ENCODE measurements around the gene XG.
"Not testable (repeated sequence)": the region's sequence is repeated elsewhere in the genome, so short reads cannot be mapped to it uniquely, and the experiment has no call there.

Gene XG

DNA sequence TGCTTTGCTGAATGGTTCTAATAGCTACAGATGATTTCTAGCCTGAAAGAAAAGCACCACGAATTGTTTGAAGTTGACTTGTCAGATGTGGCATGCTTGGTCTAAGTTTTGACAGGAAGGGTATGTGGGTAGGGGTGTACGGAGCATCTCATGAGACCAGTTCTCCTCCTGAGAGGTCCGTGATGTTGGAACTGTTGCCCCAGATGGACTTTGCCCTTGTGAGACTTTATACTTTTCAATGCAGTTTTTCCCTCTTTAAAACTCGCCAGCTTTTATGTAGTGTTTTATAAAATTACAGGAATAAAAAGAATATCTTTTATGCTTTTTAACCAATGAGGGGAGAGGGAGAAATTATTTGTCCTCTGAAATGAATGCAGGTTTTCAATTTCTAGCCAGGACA lies 16.6 kb upstream of the XG start:
- DNase-seq = no peak

DNA sequence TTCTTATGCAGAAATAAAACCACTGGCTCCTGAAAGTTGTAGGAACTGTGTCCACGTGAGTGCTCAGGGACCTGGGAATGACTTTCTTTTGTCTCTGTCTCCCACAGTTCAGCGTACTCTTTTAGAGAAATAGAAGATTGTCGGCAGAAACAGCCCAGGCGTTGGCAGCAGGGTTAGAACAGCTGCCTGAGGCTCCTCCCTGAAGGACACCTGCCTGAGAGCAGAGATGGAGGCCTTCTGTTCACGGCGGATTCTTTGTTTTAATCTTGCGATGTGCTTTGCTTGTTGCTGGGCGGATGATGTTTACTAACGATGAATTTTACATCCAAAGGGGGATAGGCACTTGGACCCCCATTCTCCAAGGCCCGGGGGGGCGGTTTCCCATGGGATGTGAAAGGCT lies 11.2 kb upstream of the XG start:
- DNase-seq = no peak

DNA sequence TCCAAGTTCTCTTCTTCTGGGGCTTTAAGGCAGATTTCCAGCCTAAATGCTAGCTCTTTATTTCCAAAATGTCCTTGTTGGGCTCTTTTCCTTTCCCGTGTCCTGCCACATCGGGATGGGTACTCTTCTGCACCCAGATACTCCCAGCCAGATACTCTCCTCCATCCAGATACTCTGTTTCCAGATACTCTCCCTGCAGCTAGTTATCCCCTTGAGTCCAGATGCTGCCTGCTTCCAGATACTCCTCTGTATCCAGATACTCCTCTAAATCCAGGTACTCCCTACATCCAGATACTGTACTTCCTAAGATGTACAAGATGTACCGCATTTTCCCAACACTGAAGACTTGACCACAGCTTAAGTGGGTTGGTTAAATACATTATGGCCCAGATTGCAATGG lies 10.5 kb upstream of the XG start:
- DNase-seq = no peak

DNA sequence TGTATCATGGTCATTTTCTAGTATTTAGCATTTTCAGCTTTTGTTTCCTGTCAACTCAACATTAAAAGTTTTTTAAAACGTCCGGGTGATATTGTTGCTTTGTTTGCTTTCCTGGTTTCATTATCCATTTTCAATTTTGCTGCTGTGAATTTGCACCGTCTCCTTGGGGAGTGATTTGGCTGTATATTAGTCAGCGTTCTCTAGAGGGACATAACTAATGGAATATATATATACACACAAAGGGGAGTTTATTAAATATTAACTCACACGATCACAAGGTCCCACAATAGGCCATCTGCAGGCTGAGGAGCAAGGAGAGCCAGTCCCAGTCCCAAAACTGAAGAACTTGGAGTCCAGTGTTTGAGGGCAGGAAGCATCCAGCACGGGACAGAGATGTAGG lies 5.6 kb upstream of the XG start:
- not testable (repeated sequence) for DNase-seq

DNA sequence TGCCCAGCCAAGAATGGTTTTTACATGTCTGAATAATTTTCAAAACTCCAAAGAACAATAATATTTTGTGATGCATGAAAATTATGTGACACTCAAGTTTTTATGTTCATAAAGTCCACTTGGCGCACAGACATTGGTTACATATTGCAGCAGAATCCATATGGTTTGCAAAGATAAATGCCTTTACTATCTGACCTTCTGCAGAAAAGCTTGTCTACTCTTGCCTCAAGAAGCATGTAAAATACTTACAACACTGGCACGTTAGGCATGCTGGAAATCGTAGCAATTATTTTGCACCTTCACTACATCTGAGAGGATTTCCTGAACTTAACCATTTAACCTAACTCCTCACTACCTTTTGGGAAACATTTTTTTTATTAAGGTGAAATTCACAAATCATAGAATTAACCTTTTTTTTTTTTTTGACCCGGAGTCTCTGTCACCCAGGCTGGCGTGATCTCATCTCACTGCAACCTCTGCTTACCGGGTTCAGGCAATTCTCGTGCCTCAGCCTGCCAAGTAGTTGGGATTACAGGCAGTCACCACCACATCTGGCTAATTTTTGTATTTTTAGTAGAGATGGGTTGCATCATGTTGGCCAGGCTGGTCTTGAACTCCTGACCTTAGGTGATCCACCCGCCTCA lies 3.5 kb upstream of the XG start:
- DNase-seq = no peak

DNA sequence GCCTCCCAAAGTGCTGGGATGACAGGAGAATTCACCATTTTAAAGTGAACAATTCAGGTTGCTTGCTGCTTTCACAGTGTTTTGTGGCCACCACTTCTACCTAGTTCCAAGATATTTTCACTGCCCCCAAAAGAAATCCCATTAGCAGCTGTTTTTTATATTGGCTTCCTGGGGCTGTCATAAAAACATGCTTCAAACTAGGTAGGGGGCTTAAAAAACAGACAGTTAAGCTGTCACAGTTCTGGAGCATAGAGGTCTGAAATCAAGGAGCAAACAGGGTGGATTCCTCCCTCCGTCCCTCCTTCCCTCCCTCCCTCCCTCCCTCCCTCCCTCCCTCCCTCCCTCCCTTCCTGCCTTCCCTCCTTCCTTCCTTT lies 3.0 kb upstream of the XG start:
- DNase-seq = no peak

DNA sequence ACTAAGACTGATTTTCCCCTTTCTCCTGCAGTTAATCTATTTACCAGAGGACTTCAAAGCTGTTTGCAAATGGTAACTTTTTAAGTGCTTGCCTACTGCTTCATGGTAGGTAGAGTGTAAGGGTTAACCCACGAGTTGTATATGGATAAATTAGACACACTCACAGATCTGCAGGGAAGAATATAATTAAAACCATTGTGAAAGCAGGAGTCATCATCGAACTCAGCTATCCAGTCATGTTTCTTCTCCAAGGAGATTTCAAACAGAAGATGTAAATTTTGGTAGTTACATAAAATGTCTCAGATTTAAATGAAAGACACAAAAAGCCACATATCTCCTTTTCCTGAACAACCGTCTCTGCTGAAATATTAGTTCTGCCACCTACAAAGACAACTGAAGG lies 549 bp upstream of the XG start:
- no peak for DNase-seq

DNA sequence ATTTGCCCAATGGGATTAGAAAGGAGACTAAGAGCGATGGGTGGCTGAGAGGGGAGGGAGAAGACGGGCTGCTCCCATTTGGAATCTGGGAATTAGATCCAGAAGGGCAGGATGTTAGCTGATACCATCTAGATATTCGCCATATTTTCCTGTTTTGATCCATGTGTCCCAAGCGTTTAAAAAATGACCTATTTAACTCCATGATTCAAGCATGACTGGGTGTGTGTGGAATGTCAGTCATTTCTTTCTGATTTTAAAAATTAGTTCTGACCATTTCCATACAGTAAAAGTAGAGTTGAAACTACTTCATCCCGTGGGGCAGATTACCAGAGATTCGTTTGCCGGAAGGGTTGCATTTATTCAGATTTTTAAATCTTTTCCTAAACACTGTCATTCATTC lies 601 bp downstream of the XG start:
- not testable (repeated sequence) for DNase-seq

DNA sequence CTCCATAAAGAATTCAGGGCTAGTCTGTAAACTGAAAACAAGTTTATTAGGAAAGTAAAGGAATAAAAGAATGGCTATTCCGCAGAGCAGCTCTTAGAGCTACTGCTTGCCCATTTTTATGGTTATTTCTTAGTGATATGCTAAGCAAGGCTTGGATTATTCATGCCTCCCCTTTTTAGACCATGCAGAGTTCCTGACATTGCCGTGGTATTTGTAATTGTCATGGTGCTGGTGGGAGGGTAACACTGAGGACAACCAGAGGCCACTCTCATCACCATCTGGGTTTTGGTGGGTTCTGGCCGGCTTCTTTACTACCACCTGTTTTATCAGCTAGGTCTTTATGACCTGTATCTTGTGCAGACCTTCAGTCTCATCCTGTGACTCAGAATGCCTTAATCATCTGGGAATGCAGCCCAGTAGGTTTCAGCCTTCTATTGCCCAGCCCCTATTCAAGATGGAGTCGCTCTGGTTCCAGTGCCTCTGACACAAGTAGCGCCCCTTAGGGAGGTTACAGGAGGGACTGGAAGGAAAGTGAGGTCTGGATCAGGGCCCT lies 3.4 kb downstream of the XG start:
- DNase-seq = not testable (repeated sequence)

DNA sequence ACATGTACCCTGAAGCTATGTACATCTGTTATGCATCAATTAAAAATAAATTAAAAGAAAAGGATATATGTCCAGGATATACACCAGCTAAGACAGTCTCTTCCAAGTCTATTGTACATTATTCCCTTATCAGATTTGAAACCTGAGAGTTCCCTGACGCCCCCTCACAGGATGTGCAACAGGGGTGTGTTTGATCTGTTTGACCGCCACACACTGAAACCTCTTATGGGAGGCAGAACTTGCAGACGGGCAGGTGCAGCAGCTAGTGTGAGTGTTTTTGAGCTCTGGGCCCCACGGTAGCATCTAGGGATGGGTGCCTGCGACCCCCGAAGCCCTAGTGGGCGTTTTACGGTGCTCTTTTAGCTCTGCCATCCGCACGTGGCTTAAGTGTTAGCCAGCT lies 4.7 kb downstream of the XG start:
- DNase-seq = no peak

DNA sequence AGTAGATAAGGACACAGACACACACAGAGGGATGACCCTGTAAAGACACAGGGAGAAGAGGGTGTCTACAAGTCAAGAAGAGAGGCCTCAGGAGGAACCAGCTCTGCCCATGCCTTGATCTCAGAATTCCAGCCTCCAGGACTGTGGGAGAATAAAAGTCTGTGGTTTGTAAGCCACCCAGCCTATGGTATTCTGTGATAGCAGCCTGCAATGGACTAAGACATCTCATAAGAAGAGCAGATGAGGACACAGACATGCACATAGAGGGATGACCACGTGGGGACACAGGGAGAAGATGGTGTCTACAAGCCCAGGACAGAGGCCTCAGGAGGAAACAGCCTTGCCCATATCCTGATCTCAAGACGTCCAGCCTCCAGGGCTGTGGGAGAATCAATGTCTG lies 9.4 kb downstream of the XG start:
- no peak for DNase-seq

DNA sequence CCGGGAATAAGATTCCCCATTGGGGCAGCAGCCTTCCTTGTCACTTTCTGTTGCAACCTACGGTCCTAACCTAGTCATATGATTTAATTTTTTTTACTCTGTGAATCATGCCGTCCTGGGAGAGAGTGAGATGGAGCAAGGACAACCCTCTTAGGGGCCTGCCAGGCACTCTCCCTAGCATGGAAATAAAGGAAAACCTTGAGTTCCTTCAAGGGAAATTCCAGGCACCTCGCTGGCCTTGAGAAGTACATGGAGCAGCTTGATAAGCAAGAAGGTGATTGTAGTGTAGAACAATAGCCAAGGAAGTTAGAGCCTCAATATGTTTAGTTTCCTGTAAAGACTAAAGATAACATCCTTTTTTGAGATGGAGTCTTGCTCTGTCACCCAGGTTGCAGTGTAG lies 10.8 kb downstream of the XG start:
- not testable (repeated sequence) for DNase-seq

DNA sequence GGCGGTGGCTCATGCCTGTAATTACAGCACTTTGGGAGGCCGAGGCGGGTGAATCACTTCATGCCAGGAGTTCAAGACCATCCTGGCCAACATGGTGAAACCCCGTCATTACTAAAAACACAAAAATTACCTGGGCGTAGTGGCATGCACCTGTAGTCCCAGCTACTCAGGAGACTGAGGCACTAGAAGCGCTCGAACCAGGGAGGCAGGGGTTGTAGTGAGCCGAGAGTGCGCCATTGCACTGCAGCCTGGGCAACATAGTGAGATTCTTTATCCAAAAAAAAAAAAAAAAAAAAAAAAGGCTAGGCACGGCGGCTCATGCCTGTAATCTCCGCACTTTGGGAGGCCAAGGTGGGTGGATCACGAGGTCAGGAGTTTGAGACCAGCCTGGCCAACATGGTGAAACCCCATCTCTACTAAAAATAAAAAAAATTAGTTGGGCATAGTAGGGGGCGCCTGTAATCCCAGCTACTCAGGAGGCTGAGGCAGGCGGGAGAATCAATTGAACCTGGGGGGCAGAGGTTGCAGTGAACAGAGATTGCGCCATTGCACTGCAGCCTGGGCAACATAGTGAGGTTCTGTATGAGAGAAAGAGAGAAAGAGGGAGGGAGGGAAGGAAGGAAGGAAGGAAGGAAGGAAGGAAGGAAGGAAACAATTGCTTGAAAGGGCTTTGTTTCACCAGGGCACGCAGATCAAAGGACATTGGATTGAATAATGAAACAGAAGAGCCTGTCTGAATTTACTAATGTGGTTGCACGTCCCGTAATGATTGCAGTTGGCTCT lies 13.1 kb downstream of the XG start:
- DNase-seq = not testable (repeated sequence)

DNA sequence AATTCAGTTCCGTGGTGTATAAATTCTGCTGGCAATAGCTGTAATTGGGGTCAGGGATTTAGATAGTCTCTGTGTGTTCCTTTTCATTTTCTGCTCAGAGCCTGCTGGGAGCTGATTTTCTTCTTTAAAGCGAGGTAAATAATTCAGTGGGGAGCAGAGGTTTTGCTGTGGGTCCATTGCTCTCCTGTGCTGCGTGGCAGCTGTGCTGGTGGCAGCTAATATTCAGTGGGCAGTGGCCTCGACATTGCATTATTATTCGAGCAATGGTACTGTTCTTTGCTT lies 13.7 kb downstream of the XG start:
- no peak for DNase-seq

DNA sequence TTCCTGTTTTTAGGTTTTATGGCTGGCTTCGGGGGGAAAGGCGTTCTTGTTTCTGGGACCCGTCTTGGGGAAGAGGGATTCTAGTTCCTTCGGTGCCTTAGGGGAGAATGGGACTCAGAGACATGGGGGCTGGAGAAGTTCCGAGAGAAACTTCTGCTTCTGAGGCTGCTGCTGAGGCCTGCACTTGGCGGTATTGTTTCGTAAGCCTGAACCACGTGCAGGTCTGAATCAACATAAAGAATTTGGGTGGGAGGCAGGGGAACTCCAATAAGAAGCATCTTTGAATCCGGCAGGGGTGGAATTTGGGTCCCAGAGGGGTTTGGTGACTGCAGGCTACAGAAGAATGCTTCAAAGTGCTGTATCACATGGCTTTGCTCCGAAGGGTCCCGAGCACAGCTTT lies 15.1 kb downstream of the XG start:
- DNase-seq = peak; percentile 83

DNA sequence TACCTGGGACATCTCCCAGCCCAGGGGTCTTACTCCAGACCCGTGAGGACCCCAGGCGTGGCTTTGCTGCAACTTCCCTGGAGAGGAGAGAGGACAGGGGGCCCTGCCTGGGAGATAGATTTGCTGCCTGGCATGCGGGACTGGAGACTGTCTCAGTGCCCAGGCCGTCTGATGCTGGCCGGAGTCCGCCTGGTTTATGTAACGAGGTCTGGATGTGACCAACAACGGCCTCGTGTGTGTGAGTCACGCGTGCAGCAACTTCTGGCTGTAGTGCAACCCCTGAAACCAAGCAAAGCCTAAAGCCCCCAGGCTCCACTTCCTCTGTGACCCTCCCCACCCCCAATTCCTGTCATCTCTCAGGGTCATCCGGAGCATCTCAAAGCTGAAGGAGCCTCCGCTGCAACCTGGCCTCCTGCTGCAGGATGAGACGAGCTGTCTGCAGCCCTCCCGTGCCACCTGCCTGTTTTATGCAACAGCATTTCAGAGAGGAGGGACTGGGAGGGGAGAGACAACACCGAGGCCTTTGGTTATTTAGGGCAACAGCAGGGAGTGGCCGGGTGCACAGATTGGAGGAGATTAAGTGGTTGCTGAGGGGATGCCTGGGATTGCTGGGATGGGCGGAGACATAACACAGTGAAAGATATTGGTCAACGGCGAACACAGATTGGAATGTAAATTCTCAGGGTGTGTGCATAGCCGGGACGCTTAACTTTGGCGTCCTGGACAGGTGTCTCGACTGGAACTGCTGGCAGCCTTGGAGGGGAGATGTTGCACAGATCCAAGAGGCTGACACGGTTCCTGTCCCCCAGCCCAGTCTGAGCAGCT lies 16.0 kb downstream of the XG start:
- DNase-seq = peak; percentile 85

DNA sequence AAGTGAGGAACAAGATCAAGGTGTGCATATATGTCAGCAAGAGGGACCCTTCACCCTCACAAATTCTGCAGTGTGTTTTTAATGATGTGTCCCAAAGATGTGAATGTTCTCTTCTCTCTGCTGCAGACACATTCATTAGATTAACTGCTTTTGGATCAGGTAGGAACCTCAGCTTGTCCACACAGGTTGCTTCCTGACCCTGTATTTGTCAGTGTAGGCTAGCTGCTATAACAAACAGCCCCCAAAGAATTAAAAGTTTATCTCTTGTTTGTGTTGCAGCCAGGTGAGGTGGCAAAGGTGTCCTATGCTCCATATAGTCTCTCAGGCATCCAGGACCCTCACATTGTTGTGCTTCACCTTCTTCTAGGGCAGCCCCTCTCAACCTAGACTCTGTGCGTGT lies 17.8 kb downstream of the XG start:
- no peak for DNase-seq

DNA sequence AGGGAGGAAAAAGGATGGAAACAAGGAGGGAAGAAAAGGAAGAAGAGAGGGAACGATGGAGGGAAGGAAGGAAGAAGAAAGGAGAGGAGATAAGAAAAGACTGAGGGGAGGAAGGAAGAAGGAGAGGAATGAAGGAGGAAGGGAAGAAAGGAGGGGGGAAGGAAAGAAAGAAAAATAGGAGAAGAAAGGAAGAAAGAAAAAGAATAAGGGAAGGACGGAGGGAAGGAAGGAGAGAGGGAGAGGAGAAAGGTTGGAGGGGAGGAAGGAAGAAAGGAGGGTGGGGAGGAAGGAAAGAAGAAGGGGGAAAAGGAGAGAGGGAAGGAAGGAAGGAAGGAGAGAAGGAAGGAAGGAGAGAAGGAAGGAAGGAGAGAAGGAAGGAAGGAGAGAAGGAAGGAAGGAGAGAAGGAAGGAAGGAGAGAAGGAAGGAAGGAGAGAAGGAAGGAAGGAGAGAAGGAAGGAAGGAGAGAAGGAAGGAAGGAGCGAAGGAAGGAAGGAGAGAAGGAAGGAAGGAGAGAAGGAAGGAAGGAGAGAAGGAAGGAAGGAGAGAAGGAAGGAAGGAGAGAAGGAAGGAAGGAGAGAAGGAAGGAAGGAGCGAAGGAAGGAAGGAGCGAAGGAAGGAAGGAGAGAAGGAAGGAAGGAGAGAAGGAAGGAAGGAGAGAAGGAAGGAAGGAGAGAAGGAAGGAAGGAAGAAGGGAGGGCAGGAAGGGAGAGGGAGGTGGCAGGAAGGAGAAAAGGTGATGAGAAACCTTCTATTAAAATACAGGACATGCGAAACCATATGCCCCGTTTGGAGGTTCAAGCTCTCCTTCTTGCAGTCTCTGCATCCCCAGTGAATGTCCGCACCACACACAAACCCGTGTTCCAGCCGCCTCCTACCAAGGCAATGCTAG lies 21.6 kb downstream of the XG start:
- not testable (repeated sequence) for DNase-seq

DNA sequence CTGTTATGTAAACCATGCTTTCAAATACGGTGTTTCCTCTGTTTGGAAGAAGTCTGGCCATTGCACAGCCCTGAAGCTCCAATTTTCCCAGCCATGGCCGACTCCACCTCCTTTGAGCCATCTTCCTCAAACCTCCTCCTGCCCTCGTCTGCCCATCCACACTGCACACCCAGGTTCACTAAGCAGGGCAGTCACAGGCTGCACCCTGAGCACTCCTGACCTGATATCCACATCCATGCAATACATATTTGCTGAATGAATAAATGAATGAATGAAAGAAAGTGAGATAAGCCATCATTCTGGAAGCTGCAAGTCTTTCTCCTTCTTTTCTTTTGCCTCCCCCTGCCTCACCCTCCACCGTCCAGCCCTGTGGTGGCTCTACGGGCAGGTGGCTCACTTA lies 22.2 kb downstream of the XG start:
- DNase-seq = no peak

DNA sequence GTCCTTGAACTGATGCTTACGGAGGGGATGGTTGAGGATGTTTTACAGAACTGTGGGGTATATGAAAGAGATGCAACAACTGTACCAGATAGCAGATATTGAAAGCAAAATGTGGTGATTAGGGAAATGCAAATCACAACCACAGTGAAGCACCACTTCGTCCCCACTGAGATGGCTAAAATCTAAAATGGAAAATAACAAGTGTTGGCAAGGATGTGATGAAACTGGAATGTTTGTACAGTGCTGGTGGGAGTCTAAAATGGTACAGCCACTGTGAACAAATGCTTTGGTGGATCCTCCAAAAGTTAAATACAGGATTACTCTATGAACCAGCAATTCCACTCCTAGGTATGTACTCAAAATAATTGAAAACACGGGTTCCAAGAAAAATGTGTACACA lies 22.9 kb downstream of the XG start:
- no peak for DNase-seq

DNA sequence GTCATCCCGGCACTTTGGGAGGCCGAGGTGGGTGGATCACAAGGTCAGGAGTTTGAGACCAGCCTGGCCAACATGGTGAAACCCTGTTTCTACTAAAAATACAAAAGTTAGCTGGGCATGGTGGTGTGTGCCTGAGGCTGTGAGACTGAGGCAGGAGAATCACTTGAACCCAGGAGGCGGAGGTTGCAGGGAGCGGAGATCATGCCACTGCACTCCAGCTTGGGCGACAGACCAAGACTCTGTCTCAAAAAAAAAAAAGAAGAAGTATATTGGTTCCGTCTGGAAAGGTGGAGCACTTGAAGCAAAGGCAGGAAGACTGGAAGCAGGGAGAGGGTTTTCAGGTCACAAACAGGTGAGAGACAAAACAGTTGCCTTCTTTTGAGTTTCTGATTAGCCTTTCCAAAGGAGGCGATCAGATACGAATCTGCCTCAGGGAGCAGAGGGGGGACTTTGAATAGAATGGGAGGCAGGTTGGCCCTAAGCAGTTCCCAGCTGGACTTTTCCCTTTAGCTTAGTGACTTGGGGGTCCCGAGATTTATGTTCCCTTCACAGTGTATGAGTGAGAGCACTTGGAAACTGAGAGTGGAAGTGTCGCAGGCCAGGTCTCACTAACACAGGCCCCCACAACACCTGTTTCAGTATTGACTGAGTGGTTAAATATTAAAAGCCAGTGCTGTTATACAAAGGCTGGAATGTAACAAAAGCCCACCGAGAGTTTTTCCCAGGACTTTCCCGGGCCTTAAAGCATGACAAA lies 28.8 kb downstream of the XG start:
- not testable (repeated sequence) for DNase-seq

DNA sequence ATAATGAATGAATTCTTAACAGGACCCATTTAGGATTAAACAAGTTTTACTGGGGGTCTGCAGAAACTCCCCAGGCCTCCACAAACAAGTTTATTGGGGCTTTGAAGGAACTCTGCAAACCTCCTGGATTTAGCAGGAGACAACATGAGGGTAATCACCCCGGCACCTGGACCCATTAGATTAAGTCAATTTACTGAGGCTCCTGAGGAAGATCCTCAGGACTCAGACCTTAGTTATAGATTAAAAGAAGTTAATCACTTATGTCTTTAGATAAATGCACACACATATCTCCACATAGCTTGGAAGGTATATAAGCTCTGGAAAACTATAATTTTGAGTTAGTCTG lies 29.4 kb downstream of the XG start:
- DNase-seq = no peak

Measured in suppressor macrophage treated with lipopolysaccharide for 4 hours (primary cell).